IMR-90 (cell line): Measurements from ENCODE around the gene ANO2. TPM values are rescaled to one million over a fixed set of nuclear protein-coding genes. Genes with fewer than 3 reads are reported as not detected.

ENCODE experiments used
- ATAC-seq: fragments of 200-7000 bp; cut with Tn5 transposase; 2 replicates; pipeline ENCODE4 v1.9.1; 2020; ENCODE audit warnings: low read depth, mild to moderate bottlenecking, moderate library complexity
- BruUV-seq: library from RNA; stranded (reverse); fragments of 400-500 nt; replicated peaks from 2 replicates; lab custom pipeline; 2021; lab: Mats Ljungman, UMichigan
- CTCF ChIA-PET: fragments of 300-600 bp; formaldehyde crosslinking; extraction: SDS; loops from one replicate; lab custom pipeline; 2021; ENCODE audit warnings: antibody characterized with exemption; lab: Yijun Ruan, JAX
- POLR2A ChIA-PET: fragments of 300-600 bp; sonication (Branson Sonifier 250); formaldehyde crosslinking; loops from one replicate; lab custom pipeline; 2022; ENCODE audit warnings: antibody characterized with exemption; ENCODE audit not compliant: unreplicated experiment; lab: Charles Lee
- DNase-seq: peaks from one replicate; pipeline ENCODE4 v3.0.0; 2013
- H2AFZ ChIP-seq: replicated peaks from 2 replicates; pipeline ENCODE3; 2013; ENCODE audit warnings: low read length, mild to moderate bottlenecking; ENCODE audit not compliant: poor library complexity
- H2AK5ac ChIP-seq: 2 replicates; pipeline ENCODE4 v1.6.1; 2013; ENCODE audit warnings: low read depth, low read length, inconsistent platforms
- H2AK9ac ChIP-seq: replicated peaks from 2 replicates; pipeline ENCODE3; 2013; ENCODE audit warnings: mild to moderate bottlenecking, low read depth, low read length, moderate library complexity; ENCODE audit not compliant: poor library complexity
- H2BK120ac ChIP-seq: 2 replicates; pipeline ENCODE4 v1.6.1; 2013; ENCODE audit warnings: low read depth, low read length, inconsistent platforms
- H2BK15ac ChIP-seq: 3 replicates; pipeline ENCODE4 v1.6.1; 2013; ENCODE audit warnings: low read depth, low read length, inconsistent platforms
- H2BK20ac ChIP-seq: 2 replicates; pipeline ENCODE4 v1.6.1; 2013; ENCODE audit warnings: low read depth, mild to moderate bottlenecking, inconsistent platforms, low read length, moderate library complexity
- H2BK5ac ChIP-seq: 2 replicates; pipeline ENCODE4 v1.6.1; 2013; ENCODE audit warnings: mild to moderate bottlenecking, low read depth, low read length, inconsistent platforms; ENCODE audit not compliant: poor library complexity, severe bottlenecking
- H3K14ac ChIP-seq: replicated peaks from 2 replicates; pipeline ENCODE4 v1.6.1; 2013; ENCODE audit warnings: low read depth, low read length, inconsistent platforms
- H3K18ac ChIP-seq: 2 replicates; pipeline ENCODE4 v1.6.1; 2013; ENCODE audit warnings: low read depth, low read length, control low read depth
- H3K23ac ChIP-seq: 2 replicates; pipeline ENCODE4 v1.6.1; 2013; ENCODE audit warnings: low read depth, low read length, inconsistent platforms
- H3K27ac ChIP-seq: 2 replicates; pipeline ENCODE4 v1.5.1; 2013; ENCODE audit warnings: mild to moderate bottlenecking, control low read depth, low read length; ENCODE audit not compliant: insufficient read depth
- H3K27me3 ChIP-seq: 2 replicates; pipeline ENCODE4 v1.6.1; 2013; ENCODE audit warnings: low read length; ENCODE audit not compliant: control insufficient read depth, insufficient read depth
- H3K36me3 ChIP-seq: 2 replicates; pipeline ENCODE4 v1.6.1; 2013; ENCODE audit warnings: low read length, mixed read lengths; ENCODE audit not compliant: control insufficient read depth, insufficient read depth
- H3K4ac ChIP-seq: 2 replicates; pipeline ENCODE4 v1.6.1; 2013; ENCODE audit warnings: low read depth, low read length, inconsistent platforms
- H3K4me1 ChIP-seq: 2 replicates; pipeline ENCODE4 v1.6.1; 2013; ENCODE audit warnings: low read length, mixed read lengths; ENCODE audit not compliant: control insufficient read depth, insufficient read depth
- H3K4me2 ChIP-seq: 2 replicates; pipeline ENCODE4 v1.6.1; 2013; ENCODE audit warnings: low read depth, mild to moderate bottlenecking, control low read depth, low read length, moderate library complexity
- H3K4me3 ChIP-seq: 2 replicates; pipeline ENCODE4 v1.5.1; 2013; ENCODE audit warnings: low read depth, mild to moderate bottlenecking, control low read depth, low read length, moderate library complexity; ENCODE audit not compliant: insufficient read depth
- H3K56ac ChIP-seq: 2 replicates; pipeline ENCODE4 v1.6.1; 2013; ENCODE audit warnings: low read length, inconsistent platforms; ENCODE audit not compliant: insufficient read depth; ENCODE audit errors: extremely low read depth
- H3K79me1 ChIP-seq, 2 experiments: 2 replicates each; pipeline ENCODE4 v1.6.1; 2013; ENCODE audit warnings: low read length in 2 of 2, inconsistent platforms in 1 of 2, low read depth in 1 of 2
- H3K9ac ChIP-seq: 2 replicates; pipeline ENCODE4 v1.6.1; 2013; ENCODE audit warnings: low read depth, low read length, control low read depth
- H3K9me1 ChIP-seq: 2 replicates; pipeline ENCODE4 v1.6.1; 2013; ENCODE audit warnings: low read length, inconsistent platforms; ENCODE audit not compliant: insufficient read depth
- H3K9me3 ChIP-seq: 2 replicates; pipeline ENCODE4 v1.6.1; 2013; ENCODE audit warnings: low read length; ENCODE audit not compliant: control insufficient read depth, insufficient read depth
- H4K20me1 ChIP-seq: 2 replicates; pipeline ENCODE4 v1.6.1; 2013; ENCODE audit warnings: low read length, inconsistent platforms; ENCODE audit not compliant: insufficient read depth
- H4K5ac ChIP-seq: 2 replicates; pipeline ENCODE4 v1.6.1; 2013; ENCODE audit warnings: mild to moderate bottlenecking, low read depth, low read length, control low read depth
- H4K8ac ChIP-seq, 2 experiments: 2 replicates each; pipeline ENCODE4 v1.6.1; 2013; ENCODE audit warnings: low read depth in 2 of 2, low read length in 2 of 2, control low read depth in 1 of 2, inconsistent platforms in 1 of 2
- H4K91ac ChIP-seq: 2 replicates; pipeline ENCODE4 v1.6.1; 2013; ENCODE audit warnings: low read depth, low read length, inconsistent platforms; ENCODE audit not compliant: insufficient read depth
- MAFK ChIP-seq: IDR thresholded peaks from 2 replicates; pipeline ENCODE4 v1.6.1; 2012; ENCODE audit warnings: low read depth, low read length, improper control_type of control experiment
- MXI1 ChIP-seq: IDR thresholded peaks from 2 replicates; pipeline ENCODE4 v1.6.1; 2012; ENCODE audit warnings: low read depth, mild to moderate bottlenecking, low read length, moderate library complexity, borderline replicate concordance
- RFX5 ChIP-seq: IDR thresholded peaks from 2 replicates; pipeline ENCODE4 v1.8.0; 2012; ENCODE audit warnings: low read depth, mild to moderate bottlenecking, low read length, moderate library complexity
- WGBS, 2 experiments: methylation state at CpG; one replicate each; pipeline versions ENCODE4 v1.1.5 to v1.1.7; 2013; ENCODE audit warnings: missing lambda C conversion rate in 2 of 2; ENCODE audit not compliant: insufficient read length in 1 of 2; ENCODE audit errors: extremely low coverage in 2 of 2; 5-methylcytosine and 5-hydroxymethylcytosine counted together
- dilution Hi-C: fragments of 300-500 bp; cut with HindIII; formaldehyde crosslinking; loops from one replicate; pipeline ENCODE4 v1.14.3; 2018; ENCODE audit warnings: low sequenced_read_pairs; ENCODE audit not compliant: unreplicated experiment
- in situ Hi-C: fragments of 300-500 bp; cut with MboI; formaldehyde crosslinking; loops from 3 replicates; pipeline ENCODE4 v1.14.3; 2019; ENCODE audit warnings: low sequenced_read_pairs, inconsistent platforms, mixed read lengths
- intact Hi-C: fragments of 100-400 bp; cut with micrococcal nuclease; formaldehyde crosslinking; loops from 2 replicates; pipeline ENCODE4 v1.10.0; 2022
- polyA plus RNA-seq, 3 experiments: library from polyadenylated mRNA; depleted of rRNA; stranded (reverse); fragments of >200 nt; gene quantifications; 2 replicates each; pipeline ENCODE4 v1.2.3, GENCODE V29; 2012; ENCODE audit warnings: low replicate concordance in 1 of 3
- total RNA-seq: library from RNA; depleted of rRNA; stranded (reverse); fragments of >200 nt; gene quantifications from 2 replicates; pipeline ENCODE4 v1.2.3, GENCODE V29; 2012
- TF ChIP-seq, protein P1 (sequence below): conservative IDR thresholded peaks from 2 replicates; pipeline ENCODE4 v1.5.1; 2012; ENCODE audit warnings: mild to moderate bottlenecking, low read depth, low read length, improper control_type of control experiment
- TF ChIP-seq, protein P2 (sequence below): fragments of 150-350 bp; IDR thresholded peaks from 2 replicates; pipeline ENCODE4 v1.6.1; 2017; ENCODE audit warnings: mild to moderate bottlenecking, antibody characterized with exemption, low read length, low read depth

ANO2 gene
- total and polyA plus RNA-seq, 2 of the 4 experiments (the other 2 are of a cell fraction), result 0.22 TPM; not detected in 1

DNA sequence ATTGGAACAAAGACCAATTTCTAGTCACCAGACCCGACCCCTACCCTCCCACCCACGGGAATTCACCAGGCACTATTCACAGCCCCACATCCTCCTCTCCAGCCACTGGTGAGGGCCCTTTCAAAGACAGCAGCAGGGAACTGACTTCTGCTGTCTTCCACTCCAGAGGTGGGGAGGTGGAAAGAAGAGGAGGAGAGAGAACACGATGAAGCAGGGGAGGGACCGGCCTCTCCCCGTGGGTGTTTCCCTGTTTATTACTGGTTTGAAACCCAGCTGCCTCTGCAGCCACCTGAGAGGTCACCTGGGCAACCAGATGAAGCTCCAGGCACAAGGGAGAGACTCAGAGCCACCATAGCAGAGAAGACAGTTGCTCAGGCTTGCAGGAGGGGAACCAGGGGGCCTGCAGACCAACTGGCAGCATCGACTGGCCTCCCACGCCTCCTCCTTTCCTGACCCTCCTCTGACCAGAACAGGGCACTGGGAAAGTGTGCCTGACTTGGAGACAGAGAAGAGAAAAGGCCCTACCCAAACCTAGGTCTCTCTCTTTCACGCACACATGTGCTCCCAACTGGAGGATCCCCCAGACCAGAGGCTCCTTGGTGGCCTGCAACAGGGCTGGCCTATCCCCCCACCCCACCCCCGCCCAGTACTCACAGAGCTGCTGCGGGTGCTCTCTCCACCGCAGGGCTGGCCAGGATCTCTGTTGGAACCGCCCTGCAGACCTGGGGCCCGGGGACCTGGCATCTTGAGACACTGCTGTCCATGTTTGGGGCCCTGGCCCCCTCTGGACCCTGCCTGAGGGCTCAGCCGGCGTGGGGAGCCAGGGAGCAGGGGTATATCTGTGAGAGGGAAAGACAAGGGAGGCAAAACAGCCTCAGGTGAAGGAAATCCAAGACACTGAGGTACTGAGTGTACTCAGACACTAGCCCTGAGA lies 22.8 kb downstream of the ANO2 start:
- Histone ChIP-seq H3K56ac (no peak overlapping the region), H3K27me3 (peaks cover 13% of the 10 kb centered on the region), H2BK20ac (no peak overlapping the region), H3K9me1 (no peaks in the 10 kb centered on the region), H3K4ac (no peak overlapping the region), H4K91ac (no peak overlapping the region), H3K36me3 (no peaks in the 10 kb centered on the region), H4K8ac (no peak overlapping the region), H3K14ac (no peak overlapping the region), H3K4me3 (no peak overlapping the region), H4K20me1 (no peaks in the 10 kb centered on the region), H3K4me2 (no peak overlapping the region), H2AK9ac (no peak overlapping the region), H4K5ac (no peak overlapping the region), H2AK5ac (no peak overlapping the region), H2AFZ (no peak overlapping the region), H3K9ac (no peak overlapping the region), H3K79me1 (no peaks in the 10 kb centered on the region), H3K18ac (no peak overlapping the region), H3K23ac (no peak overlapping the region), H3K27ac (no peak overlapping the region), H2BK5ac (no peak overlapping the region), H3K4me1 (no peaks in the 10 kb centered on the region), H2BK120ac (no peak overlapping the region), H3K9me3 (no peaks in the 10 kb centered on the region), H2BK15ac (no peak overlapping the region)
- ChIA-PET CTCF (no interaction called here), POLR2A (no interaction called here)
- no TSS peak for BruUV-seq
- dilution Hi-C loops (no loop called here), intact Hi-C loops (no loop called here), in situ Hi-C loops (no loop called here)
- ATAC-seq (no peak), DNase-seq (no peak)
- WGBS, 2 experiments, result 43% methylated on average over 10 of the region's 15 CpGs; no CpG with 5 or more reads in 1 of the 2 experiments
- TF ChIP-seq, protein P1, sequence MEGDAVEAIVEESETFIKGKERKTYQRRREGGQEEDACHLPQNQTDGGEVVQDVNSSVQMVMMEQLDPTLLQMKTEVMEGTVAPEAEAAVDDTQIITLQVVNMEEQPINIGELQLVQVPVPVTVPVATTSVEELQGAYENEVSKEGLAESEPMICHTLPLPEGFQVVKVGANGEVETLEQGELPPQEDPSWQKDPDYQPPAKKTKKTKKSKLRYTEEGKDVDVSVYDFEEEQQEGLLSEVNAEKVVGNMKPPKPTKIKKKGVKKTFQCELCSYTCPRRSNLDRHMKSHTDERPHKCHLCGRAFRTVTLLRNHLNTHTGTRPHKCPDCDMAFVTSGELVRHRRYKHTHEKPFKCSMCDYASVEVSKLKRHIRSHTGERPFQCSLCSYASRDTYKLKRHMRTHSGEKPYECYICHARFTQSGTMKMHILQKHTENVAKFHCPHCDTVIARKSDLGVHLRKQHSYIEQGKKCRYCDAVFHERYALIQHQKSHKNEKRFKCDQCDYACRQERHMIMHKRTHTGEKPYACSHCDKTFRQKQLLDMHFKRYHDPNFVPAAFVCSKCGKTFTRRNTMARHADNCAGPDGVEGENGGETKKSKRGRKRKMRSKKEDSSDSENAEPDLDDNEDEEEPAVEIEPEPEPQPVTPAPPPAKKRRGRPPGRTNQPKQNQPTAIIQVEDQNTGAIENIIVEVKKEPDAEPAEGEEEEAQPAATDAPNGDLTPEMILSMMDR, result no peak
- no peak for TF ChIP-seq MAFK
- TF ChIP-seq MXI1, result no peak
- no peak for TF ChIP-seq RFX5
- TF ChIP-seq, protein P2, sequence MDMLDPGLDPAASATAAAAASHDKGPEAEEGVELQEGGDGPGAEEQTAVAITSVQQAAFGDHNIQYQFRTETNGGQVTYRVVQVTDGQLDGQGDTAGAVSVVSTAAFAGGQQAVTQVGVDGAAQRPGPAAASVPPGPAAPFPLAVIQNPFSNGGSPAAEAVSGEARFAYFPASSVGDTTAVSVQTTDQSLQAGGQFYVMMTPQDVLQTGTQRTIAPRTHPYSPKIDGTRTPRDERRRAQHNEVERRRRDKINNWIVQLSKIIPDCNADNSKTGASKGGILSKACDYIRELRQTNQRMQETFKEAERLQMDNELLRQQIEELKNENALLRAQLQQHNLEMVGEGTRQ, result no peak
